ENCODE results near the gene FAAP100. TPM values are rescaled to one million over a fixed set of nuclear protein-coding genes. Genes with fewer than 3 reads are reported as not detected.

FAAP100 gene
- total RNA-seq, 1 experiment from 2014 or later = 54.7 TPM

- H3K4me3 Mint-ChIP-seq = 0 out of 2 replicates have a peak overlapping the region, but pooled peaks have one; percentile 19
- peaks cover 31% of the 10 kb centered on the region for H3K4me1 Mint-ChIP-seq
- ChIA-PET CTCF (interaction anchor here (0.6 to 1.5 kb wide), 9 partner anchors 17 to 239 kb away, joined by 3 to 7 read pairs (median 4); partner anchors contain the start of gene ACTG1), POLR2A (interaction anchor here (0.6 to 4.1 kb wide), 3 partner anchors 15 to 1654 kb away, joined by 3 to 38 read pairs (median 3); no protein-coding TSS in a partner anchor)
- H3K36me3 Mint-ChIP-seq = no peaks in the 10 kb centered on the region
- ATAC-seq (no peak), DNase-seq (ENCODE audit: low spot score) (no peak)
- TF ChIP-seq ZNF232 (CRISPR knock-in tag; IDR thresholded peaks at IDR 0.05) = no peak
- TF ChIP-seq SP1 (CRISPR knock-in tag; conservative IDR thresholded peaks at IDR 0.05) = no peak
- no peak for TF ChIP-seq CREM (CRISPR knock-in tag; IDR thresholded peaks at IDR 0.05)
- TF ChIP-seq ZNF532 (CRISPR knock-in tag; IDR thresholded peaks at IDR 0.05; ENCODE audit: borderline replicate concordance) = no peak
- TF ChIP-seq, protein P1, sequence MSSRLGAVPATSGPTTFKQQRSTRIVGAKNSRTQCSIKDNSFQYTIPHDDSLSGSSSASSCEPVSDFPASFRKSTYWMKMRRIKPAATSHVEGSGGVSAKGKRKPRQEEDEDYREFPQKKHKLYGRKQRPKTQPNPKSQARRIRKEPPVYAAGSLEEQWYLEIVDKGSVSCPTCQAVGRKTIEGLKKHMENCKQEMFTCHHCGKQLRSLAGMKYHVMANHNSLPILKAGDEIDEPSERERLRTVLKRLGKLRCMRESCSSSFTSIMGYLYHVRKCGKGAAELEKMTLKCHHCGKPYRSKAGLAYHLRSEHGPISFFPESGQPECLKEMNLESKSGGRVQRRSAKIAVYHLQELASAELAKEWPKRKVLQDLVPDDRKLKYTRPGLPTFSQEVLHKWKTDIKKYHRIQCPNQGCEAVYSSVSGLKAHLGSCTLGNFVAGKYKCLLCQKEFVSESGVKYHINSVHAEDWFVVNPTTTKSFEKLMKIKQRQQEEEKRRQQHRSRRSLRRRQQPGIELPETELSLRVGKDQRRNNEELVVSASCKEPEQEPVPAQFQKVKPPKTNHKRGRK (CRISPR knock-in tag; IDR thresholded peaks at IDR 0.05; ENCODE audit: borderline replicate concordance) = no peak
- TF ChIP-seq, protein P2, sequence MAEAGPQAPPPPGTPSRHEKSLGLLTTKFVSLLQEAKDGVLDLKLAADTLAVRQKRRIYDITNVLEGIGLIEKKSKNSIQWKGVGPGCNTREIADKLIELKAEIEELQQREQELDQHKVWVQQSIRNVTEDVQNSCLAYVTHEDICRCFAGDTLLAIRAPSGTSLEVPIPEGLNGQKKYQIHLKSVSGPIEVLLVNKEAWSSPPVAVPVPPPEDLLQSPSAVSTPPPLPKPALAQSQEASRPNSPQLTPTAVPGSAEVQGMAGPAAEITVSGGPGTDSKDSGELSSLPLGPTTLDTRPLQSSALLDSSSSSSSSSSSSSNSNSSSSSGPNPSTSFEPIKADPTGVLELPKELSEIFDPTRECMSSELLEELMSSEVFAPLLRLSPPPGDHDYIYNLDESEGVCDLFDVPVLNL (CRISPR knock-in tag; IDR thresholded peaks at IDR 0.05; ENCODE audit: borderline replicate concordance, low read depth) = no peak
- TF ChIP-seq GRHL2 (CRISPR knock-in tag; IDR thresholded peaks at IDR 0.05; ENCODE audit: insufficient replicate concordance, severe bottlenecking) = no peak
- no peak overlapping the region for H3K27ac Mint-ChIP-seq
- H3K27me3 Mint-ChIP-seq (ENCODE audit: low read depth) = peaks cover 59% of the 10 kb centered on the region
- H3K9me3 Mint-ChIP-seq = no peaks in the 10 kb centered on the region
Observed at GRCh38 chr17:81491761-81492160, 60.4 kb downstream of the FAAP100 start.

- Mint-ChIP-seq H3K4me1 (peaks cover 34% of the 10 kb centered on the region), H3K27ac (no peak overlapping the region), H3K9me3 (no peaks in the 10 kb centered on the region), H3K4me3 (no peak overlapping the region), H3K36me3 (no peaks in the 10 kb centered on the region), H3K27me3 (ENCODE audit: low read depth) (peaks cover 59% of the 10 kb centered on the region)
- DNase-seq (ENCODE audit: low spot score) (no peak), ATAC-seq (no peak)
- TF ChIP-seq, protein P3, sequence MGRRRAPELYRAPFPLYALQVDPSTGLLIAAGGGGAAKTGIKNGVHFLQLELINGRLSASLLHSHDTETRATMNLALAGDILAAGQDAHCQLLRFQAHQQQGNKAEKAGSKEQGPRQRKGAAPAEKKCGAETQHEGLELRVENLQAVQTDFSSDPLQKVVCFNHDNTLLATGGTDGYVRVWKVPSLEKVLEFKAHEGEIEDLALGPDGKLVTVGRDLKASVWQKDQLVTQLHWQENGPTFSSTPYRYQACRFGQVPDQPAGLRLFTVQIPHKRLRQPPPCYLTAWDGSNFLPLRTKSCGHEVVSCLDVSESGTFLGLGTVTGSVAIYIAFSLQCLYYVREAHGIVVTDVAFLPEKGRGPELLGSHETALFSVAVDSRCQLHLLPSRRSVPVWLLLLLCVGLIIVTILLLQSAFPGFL (CRISPR knock-in tag; IDR thresholded peaks at IDR 0.05; ENCODE audit: borderline replicate concordance) = no peak
- TF ChIP-seq, protein P4, sequence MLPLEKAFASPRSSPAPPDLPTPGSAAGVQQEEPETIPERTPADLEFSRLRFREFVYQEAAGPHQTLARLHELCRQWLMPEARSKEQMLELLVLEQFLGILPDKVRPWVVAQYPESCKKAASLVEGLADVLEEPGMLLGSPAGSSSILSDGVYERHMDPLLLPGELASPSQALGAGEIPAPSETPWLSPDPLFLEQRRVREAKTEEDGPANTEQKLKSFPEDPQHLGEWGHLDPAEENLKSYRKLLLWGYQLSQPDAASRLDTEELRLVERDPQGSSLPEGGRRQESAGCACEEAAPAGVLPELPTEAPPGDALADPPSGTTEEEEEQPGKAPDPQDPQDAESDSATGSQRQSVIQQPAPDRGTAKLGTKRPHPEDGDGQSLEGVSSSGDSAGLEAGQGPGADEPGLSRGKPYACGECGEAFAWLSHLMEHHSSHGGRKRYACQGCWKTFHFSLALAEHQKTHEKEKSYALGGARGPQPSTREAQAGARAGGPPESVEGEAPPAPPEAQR (CRISPR knock-in tag; IDR thresholded peaks at IDR 0.05) = no peak
- TF ChIP-seq ZNF121 (CRISPR knock-in tag; IDR thresholded peaks at IDR 0.05) = peak; percentile 20; the same call in 1 of the 2 replicates
- ChIA-PET POLR2A (interaction anchor here (1.1 to 4.1 kb wide), 2 partner anchors 15 to 17 kb away, joined by 3 to 38 read pairs; no protein-coding TSS in a partner anchor), CTCF (interaction anchor here (0.7 to 1.3 kb wide), 3 partner anchors 51 to 238 kb away, joined by 3 read pairs; no protein-coding TSS in a partner anchor)
Observed at GRCh38 chr17:81491181-81491581, 61.0 kb downstream of the FAAP100 start.
